BE2C (cell line): ENCODE results near the gene SMARCAL1.

Source experiments
- DNase-seq: peaks from one replicate; pipeline ENCODE4 v3.0.0-alpha.2; 2020
- H3K27me3 ChIP-seq: fragments of 250-450 bp; sonication (Bioruptor Pico); 2 replicates; pipeline ENCODE4 v1.5.1; 2020; ENCODE audit warnings: mild to moderate bottlenecking
- H3K36me3 ChIP-seq: fragments of 250-450 bp; sonication (Bioruptor Pico); 2 replicates; pipeline ENCODE4 v1.5.1; 2020; ENCODE audit warnings: mild to moderate bottlenecking
- H3K4me1 ChIP-seq: fragments of 250-450 bp; sonication (Bioruptor Pico); 2 replicates; pipeline ENCODE4 v1.5.1; 2020
- H3K4me3 ChIP-seq: 2 replicates; pipeline ENCODE4 v1.5.1; 2011; ENCODE audit warnings: low read depth, low read length
- H3K9me3 ChIP-seq: fragments of 250-450 bp; sonication (Bioruptor Pico); 2 replicates; pipeline ENCODE4 v1.5.1; 2020
- TF ChIP-seq, protein P1 (sequence below): IDR thresholded peaks from 2 replicates; pipeline ENCODE4 v1.5.1; 2012; ENCODE audit warnings: mild to moderate bottlenecking, low read depth, low read length

SMARCAL1 gene

DNA sequence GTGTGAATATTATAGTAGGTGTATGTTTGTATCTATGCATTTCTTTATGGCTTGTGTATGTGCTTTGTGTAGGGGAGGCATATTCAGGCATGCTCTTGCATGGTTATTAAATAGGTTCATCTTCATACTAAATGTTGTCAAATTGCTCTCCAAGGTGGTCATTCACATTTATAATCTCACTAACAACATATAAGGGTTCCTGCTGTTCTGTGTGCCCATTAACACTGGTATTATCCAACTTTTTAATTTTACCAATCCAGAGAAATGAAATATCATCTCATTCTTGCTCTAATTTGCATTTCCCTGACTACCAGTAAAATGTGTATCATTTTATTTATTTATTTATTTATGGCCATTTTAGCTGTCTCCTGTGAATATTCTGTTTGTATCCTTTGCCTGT lies 57.4 kb downstream of the SMARCAL1 start:
- TF ChIP-seq, protein P1, sequence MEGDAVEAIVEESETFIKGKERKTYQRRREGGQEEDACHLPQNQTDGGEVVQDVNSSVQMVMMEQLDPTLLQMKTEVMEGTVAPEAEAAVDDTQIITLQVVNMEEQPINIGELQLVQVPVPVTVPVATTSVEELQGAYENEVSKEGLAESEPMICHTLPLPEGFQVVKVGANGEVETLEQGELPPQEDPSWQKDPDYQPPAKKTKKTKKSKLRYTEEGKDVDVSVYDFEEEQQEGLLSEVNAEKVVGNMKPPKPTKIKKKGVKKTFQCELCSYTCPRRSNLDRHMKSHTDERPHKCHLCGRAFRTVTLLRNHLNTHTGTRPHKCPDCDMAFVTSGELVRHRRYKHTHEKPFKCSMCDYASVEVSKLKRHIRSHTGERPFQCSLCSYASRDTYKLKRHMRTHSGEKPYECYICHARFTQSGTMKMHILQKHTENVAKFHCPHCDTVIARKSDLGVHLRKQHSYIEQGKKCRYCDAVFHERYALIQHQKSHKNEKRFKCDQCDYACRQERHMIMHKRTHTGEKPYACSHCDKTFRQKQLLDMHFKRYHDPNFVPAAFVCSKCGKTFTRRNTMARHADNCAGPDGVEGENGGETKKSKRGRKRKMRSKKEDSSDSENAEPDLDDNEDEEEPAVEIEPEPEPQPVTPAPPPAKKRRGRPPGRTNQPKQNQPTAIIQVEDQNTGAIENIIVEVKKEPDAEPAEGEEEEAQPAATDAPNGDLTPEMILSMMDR, result no peak
- DNase-seq, result no peak
- H3K36me3 ChIP-seq, result no peaks in the 10 kb centered on the region; the same call in 1 of the 2 replicates
- H3K9me3 ChIP-seq, result no peaks in the 10 kb centered on the region
- no peak overlapping the region for H3K4me3 ChIP-seq
- peaks cover 9% of the 10 kb centered on the region for H3K4me1 ChIP-seq
- H3K27me3 ChIP-seq, result no peaks in the 10 kb centered on the region

DNA sequence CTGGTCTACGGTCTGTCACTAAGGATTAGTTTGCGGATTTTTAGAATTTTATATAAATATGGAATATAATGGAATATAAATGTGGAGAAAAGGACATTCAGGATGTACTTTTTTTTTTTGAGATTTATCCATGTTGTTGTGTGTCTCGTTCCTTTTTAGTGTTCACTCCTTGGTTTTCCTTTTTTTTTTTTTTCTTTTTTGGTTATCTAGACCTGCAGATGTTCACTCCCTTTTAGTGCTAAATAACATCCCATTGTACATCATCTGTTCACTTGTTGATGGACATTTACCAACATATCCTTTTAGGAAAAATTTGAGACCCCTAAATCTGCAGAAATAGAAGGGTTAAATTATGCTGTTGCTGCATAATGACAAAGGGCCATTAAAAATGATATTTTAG lies 60.9 kb downstream of the SMARCAL1 start:
- no peaks in the 10 kb centered on the region for H3K27me3 ChIP-seq
- DNase-seq, result no peak

DNA sequence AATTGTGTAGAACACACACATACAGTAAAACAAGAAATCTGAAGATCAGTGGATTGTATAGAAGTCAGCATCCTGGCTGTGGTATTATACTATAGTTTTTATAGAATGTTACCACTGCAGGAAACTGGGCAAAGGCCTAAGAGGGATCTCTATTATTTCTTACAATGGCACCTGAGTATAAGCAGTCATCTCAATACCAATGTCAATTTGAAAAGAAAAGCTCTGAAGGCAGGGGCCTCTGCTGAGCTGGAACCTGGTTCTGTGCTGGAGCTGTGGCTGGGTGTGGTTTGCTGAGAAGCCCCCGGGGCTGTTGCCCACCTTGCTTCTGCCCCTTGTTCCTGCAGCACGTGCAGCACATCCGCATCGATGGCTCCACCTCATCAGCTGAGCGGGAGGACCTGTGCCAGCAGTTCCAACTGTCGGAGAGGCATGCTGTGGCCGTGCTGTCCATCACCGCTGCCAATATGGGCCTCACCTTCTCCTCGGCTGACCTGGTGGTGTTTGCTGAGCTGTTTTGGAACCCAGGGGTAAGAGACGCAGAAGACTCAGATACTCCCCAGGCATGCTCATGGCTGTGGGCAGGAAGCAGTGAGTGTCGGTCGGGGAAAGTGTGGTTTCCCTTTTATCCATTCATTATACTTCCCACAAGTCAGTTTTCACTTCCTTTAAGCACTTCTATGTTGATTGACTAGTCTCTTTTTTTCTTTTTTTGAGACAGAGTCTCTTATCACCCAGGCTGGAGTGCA lies 62.8 kb downstream of the SMARCAL1 start:
- Histone ChIP-seq H3K36me3 (peaks cover 3% of the 10 kb centered on the region; the same call in 1 of the 2 replicates), H3K27me3 (no peaks in the 10 kb centered on the region), H3K9me3 (no peaks in the 10 kb centered on the region), H3K4me1 (no peaks in the 10 kb centered on the region), H3K4me3 (no peak overlapping the region)
- DNase-seq, result no peak
- TF ChIP-seq, protein P1, result no peak

More for the DNA sequence above, 60.9 kb downstream of the SMARCAL1 start:
- TF ChIP-seq, protein P1, result no peak
- Histone ChIP-seq H3K4me3 (no peak overlapping the region), H3K4me1 (no peaks in the 10 kb centered on the region), H3K36me3 (no peaks in the 10 kb centered on the region; the same call in 1 of the 2 replicates), H3K9me3 (no peaks in the 10 kb centered on the region)

DNA sequence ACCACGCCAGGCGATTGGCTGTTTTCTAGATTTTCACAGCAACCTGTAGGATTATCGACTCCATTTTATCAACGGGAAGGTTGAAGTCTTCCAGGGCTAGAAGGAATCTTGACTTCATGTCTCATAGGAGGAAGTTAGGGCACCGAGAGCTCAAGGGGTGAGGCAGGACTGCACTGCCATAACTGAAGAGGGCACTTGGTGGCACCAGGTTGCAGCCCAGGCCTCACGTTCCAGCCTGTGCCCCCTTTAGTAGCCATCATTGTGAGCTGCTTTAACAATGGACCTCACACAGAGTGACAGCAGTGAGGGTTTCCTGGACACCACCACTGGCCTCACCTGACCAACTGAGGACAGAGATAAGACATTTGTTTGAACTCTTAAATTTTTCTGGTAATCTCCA lies 63.5 kb downstream of the SMARCAL1 start:
- peaks cover 3% of the 10 kb centered on the region; the same call in 1 of the 2 replicates for H3K36me3 ChIP-seq
- TF ChIP-seq, protein P1, result no peak
- H3K4me1 ChIP-seq, result no peaks in the 10 kb centered on the region
- DNase-seq, result no peak
- H3K27me3 ChIP-seq, result no peaks in the 10 kb centered on the region
- no peak overlapping the region for H3K4me3 ChIP-seq
- no peaks in the 10 kb centered on the region for H3K9me3 ChIP-seq

DNA sequence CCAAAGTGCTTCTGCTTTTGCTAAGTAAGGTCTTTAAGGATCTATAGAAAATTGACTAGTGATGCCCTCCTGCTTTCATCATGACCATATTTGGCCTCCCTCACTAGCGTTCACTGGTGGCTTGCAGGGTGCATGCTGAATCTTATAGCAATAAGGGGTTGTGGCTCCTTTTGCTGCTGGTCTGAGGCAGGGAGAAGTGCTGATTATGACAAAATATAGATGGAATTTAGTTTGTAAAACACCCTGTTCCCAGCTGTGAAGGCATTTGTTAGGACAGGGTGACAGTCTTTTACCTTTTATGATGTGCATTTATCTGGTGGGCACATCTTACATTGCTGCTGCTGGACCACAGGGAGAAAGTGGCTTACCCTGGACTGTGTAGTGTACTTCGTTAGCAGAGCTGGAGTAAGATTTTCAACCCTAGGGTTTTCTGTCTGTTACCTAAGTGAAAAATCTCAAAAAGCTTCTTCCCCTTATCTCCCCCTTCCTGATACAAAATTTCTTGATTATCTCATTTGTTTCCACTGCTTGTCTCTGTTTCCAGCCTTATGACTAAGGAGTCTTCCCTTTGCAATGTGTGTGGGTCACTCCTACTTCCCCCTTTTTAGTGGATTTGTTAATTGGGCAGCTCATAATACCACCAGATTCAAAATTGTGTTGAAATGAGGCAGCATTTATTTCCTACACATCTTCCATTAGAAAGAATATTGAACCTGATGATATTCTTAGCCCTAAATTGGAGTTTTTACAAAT lies 65.2 kb downstream of the SMARCAL1 start:
- H3K36me3 ChIP-seq, result 0 out of 2 replicates have a peak, but pooled peaks cover 3% of the 10 kb centered on the region
- H3K27me3 ChIP-seq, result no peaks in the 10 kb centered on the region
- no peaks in the 10 kb centered on the region for H3K9me3 ChIP-seq
- TF ChIP-seq, protein P1, result no peak
- DNase-seq, result no peak
- H3K4me3 ChIP-seq, result no peak overlapping the region
- no peaks in the 10 kb centered on the region for H3K4me1 ChIP-seq

DNA sequence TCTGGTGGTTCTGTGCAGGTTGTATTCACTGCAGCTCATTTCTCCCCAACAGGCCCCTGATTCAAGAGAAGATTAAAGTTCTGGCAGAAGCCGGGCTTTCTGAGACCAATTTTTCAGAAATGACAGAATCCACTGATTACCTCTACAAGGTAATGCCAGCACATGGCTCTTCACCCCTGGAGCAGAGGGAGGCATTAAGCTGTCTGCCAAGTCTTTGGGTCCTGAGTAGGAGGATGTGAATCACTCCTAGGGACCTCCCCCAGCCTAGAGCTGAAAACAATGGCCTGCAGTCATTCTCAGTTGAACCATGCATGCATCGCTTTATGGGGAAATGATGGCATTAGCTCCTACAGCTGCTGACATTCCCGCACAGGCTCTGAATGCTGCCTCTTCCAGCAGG lies 65.9 kb downstream of the SMARCAL1 start:
- H3K4me1 ChIP-seq, result no peaks in the 10 kb centered on the region
- no peak for DNase-seq
- no peak overlapping the region for H3K4me3 ChIP-seq
- H3K9me3 ChIP-seq, result no peaks in the 10 kb centered on the region
- TF ChIP-seq, protein P1, result no peak
- H3K36me3 ChIP-seq, result 0 out of 2 replicates have a peak, but pooled peaks cover 3% of the 10 kb centered on the region
- H3K27me3 ChIP-seq, result no peaks in the 10 kb centered on the region
